HepG2 (cell line): ENCODE results near the gene FOXK2. TPM values are rescaled to one million over a fixed set of nuclear protein-coding genes. Genes with fewer than 3 reads are reported as not detected.

ENCODE experiments used
- ATM ChIP-seq: fragments of 450-650 bp; IDR thresholded peaks from 2 replicates; pipeline ENCODE4 v1.7.1; 2017; ENCODE audit warnings: mild to moderate bottlenecking, borderline replicate concordance
- POGZ ChIP-seq: sonication (generic); formaldehyde crosslinking; IDR thresholded peaks from 2 replicates; pipeline ENCODE4 v1.4.0; 2020; ENCODE audit warnings: mild to moderate bottlenecking, missing genetic modification reagents
- RXRA ChIP-seq: sonication (generic); formaldehyde crosslinking; IDR thresholded peaks from 2 replicates; pipeline ENCODE4 v1.5.1; 2020; ENCODE audit warnings: missing genetic modification reagents
- THYN1 ChIP-seq: sonication (generic); formaldehyde crosslinking; IDR thresholded peaks from 2 replicates; pipeline ENCODE4 v1.8.1; 2023; ENCODE audit warnings: low read depth, mild to moderate bottlenecking, moderate library complexity, missing genetic modification reagents, borderline replicate concordance
- U2AF2 ChIP-seq: fragments of 200-400 bp; formaldehyde crosslinking; IDR thresholded peaks from 2 replicates; pipeline ENCODE4 v1.6.1; 2017; ENCODE audit warnings: low read depth, mild to moderate bottlenecking, low read length
- ZFP36L1 ChIP-seq: sonication (generic); formaldehyde crosslinking; IDR thresholded peaks from 2 replicates; pipeline ENCODE4 v1.8.0; 2022; ENCODE audit warnings: mild to moderate bottlenecking, missing genetic modification reagents, moderate library complexity
- ZFP62 ChIP-seq: sonication (generic); formaldehyde crosslinking; IDR thresholded peaks from 2 replicates; pipeline ENCODE4 v1.4.0; 2020; ENCODE audit warnings: missing genetic modification reagents
- ZNF20 ChIP-seq: sonication (generic); formaldehyde crosslinking; IDR thresholded peaks from 2 replicates; pipeline ENCODE4 v1.4.0; 2020; ENCODE audit warnings: mild to moderate bottlenecking, moderate library complexity, missing genetic modification reagents
- ZNF225 ChIP-seq: sonication (generic); formaldehyde crosslinking; IDR thresholded peaks from 2 replicates; pipeline ENCODE4 v1.4.0; 2020; ENCODE audit warnings: mild to moderate bottlenecking, missing genetic modification reagents
- ZNF775 ChIP-seq: sonication (generic); formaldehyde crosslinking; IDR thresholded peaks from 2 replicates; pipeline ENCODE4 v1.4.0; 2020; ENCODE audit warnings: missing genetic modification reagents, mild to moderate bottlenecking, moderate library complexity, borderline replicate concordance
- ZNF776 ChIP-seq: sonication (generic); formaldehyde crosslinking; IDR thresholded peaks from 2 replicates; pipeline ENCODE4 v1.4.0; 2020; ENCODE audit warnings: mild to moderate bottlenecking, missing genetic modification reagents
- ZSCAN9 ChIP-seq: IDR thresholded peaks from 2 replicates; pipeline ENCODE4 v1.6.1; 2016; ENCODE audit warnings: borderline replicate concordance
- polyA plus RNA-seq, 8 experiments: library from polyadenylated mRNA; depleted of rRNA in 3 of 8; stranded (reverse) in 7 of 8; unstranded in 1 of 8; fragments of >200 nt; fragmentation: Illumina TruSeq in 4 of 8; extraction: Trizol in 4 of 8; gene quantifications; 2 replicates each; pipeline versions ENCODE4 v1.2.1 to v1.2.3, GENCODE V29; 2011 to 2016; ENCODE audit warnings: low read depth in 4 of 8, missing spikeins in 1 of 8, mixed read lengths in 1 of 8; ENCODE audit not compliant: insufficient read depth in 1 of 8
- total RNA-seq, 5 experiments: library from RNA; depleted of rRNA; stranded (reverse); fragments of >200 nt; fragmentation: Illumina TruSeq; extraction: Trizol; gene quantifications; 2 replicates each; pipeline ENCODE4 v1.2.3, GENCODE V29; 2016; ENCODE audit warnings: low read depth in 1 of 5
- TF ChIP-seq, protein P1 (sequence below), 2 experiments: IDR thresholded peaks; 2 replicates each; pipeline ENCODE4 v1.6.1; 2011 to 2012; ENCODE audit warnings: low read length in 2 of 2, borderline replicate concordance in 1 of 2, low read depth in 1 of 2, mild to moderate bottlenecking in 1 of 2, moderate library complexity in 1 of 2
- TF ChIP-seq, protein P2 (sequence below): IDR thresholded peaks from 2 replicates; pipeline ENCODE4 v1.6.1; 2018; ENCODE audit warnings: missing genetic modification reagents, mild to moderate bottlenecking, missing compliant biosample characterization
- TF ChIP-seq, protein P3 (sequence below): IDR thresholded peaks from 2 replicates; pipeline ENCODE4 v1.6.1; 2016; ENCODE audit warnings: mild to moderate bottlenecking, missing biosample characterization, missing genetic modification reagents
- TF ChIP-seq, protein P4 (sequence below): sonication (generic); formaldehyde crosslinking; IDR thresholded peaks from 2 replicates; pipeline ENCODE4 v1.4.0; 2020; ENCODE audit warnings: mild to moderate bottlenecking, missing genetic modification reagents

FOXK2 gene
- total and polyA plus RNA-seq, 2 of the 13 experiments (the other 11 are each of a cell fraction or from before 2014, with no cell fraction given) = 67.1 to 67.2 TPM

DNA sequence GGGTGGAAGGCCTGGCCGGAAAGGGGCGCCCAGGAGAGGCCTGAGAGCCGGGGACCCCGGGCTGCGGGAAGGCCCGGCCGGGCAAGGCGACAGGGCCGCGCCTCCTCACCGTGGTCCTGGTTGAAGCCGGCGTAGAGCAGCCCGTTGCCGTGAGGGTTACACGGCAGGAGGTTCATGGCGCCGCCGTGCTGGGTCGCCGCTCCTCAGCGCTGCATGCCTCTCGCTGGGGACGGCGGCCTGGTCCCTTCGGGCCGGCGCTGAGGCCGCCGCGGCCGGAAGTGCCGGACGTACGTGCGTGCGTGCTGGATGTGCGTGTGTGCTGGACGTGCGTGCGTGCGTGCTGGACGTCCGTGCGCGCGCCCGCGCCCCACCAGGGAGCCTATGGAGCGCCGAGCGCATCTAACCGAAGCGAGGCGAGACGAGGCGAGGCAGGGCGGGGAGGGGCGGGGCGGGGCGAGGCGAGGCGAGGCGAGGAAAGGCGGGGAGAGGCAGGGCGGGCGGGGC lies 128.7 kb downstream of the FOXK2 start, which contains the start of gene WDR45B (continued):
- TF ChIP-seq, protein P1, sequence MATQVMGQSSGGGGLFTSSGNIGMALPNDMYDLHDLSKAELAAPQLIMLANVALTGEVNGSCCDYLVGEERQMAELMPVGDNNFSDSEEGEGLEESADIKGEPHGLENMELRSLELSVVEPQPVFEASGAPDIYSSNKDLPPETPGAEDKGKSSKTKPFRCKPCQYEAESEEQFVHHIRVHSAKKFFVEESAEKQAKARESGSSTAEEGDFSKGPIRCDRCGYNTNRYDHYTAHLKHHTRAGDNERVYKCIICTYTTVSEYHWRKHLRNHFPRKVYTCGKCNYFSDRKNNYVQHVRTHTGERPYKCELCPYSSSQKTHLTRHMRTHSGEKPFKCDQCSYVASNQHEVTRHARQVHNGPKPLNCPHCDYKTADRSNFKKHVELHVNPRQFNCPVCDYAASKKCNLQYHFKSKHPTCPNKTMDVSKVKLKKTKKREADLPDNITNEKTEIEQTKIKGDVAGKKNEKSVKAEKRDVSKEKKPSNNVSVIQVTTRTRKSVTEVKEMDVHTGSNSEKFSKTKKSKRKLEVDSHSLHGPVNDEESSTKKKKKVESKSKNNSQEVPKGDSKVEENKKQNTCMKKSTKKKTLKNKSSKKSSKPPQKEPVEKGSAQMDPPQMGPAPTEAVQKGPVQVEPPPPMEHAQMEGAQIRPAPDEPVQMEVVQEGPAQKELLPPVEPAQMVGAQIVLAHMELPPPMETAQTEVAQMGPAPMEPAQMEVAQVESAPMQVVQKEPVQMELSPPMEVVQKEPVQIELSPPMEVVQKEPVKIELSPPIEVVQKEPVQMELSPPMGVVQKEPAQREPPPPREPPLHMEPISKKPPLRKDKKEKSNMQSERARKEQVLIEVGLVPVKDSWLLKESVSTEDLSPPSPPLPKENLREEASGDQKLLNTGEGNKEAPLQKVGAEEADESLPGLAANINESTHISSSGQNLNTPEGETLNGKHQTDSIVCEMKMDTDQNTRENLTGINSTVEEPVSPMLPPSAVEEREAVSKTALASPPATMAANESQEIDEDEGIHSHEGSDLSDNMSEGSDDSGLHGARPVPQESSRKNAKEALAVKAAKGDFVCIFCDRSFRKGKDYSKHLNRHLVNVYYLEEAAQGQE (IDR thresholded peaks at IDR 0.05; ENCODE audit: borderline replicate concordance in 1 of 2, low read depth in 1 of 2, low read length in 2 of 2) = peak in 1 of 2 experiments; percentile 35; a peak in 1 of 4 replicates
- TF ChIP-seq RXRA (CRISPR knock-in tag) = peak; percentile 79
- TF ChIP-seq, protein P2, sequence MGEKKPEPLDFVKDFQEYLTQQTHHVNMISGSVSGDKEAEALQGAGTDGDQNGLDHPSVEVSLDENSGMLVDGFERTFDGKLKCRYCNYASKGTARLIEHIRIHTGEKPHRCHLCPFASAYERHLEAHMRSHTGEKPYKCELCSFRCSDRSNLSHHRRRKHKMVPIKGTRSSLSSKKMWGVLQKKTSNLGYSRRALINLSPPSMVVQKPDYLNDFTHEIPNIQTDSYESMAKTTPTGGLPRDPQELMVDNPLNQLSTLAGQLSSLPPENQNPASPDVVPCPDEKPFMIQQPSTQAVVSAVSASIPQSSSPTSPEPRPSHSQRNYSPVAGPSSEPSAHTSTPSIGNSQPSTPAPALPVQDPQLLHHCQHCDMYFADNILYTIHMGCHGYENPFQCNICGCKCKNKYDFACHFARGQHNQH (CRISPR knock-in tag) = peak; percentile 68
- no peak for TF ChIP-seq ZNF775 (CRISPR knock-in tag)
- TF ChIP-seq ZSCAN9 (CRISPR knock-in tag) = peak; percentile 30; the same call in 1 of the 2 replicates
- TF ChIP-seq, protein P3, sequence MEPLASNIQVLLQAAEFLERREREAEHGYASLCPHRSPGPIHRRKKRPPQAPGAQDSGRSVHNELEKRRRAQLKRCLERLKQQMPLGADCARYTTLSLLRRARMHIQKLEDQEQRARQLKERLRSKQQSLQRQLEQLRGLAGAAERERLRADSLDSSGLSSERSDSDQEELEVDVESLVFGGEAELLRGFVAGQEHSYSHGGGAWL (CRISPR knock-in tag) = peak; percentile 87
- no peak for TF ChIP-seq U2AF2
- TF ChIP-seq THYN1 (CRISPR knock-in tag) = no peak
- peak; percentile 83; the same call in 1 of the 2 replicates for TF ChIP-seq ZNF225
- peak; percentile 74; the same call in 1 of the 2 replicates for TF ChIP-seq POGZ (CRISPR knock-in tag)
- TF ChIP-seq, protein P4, sequence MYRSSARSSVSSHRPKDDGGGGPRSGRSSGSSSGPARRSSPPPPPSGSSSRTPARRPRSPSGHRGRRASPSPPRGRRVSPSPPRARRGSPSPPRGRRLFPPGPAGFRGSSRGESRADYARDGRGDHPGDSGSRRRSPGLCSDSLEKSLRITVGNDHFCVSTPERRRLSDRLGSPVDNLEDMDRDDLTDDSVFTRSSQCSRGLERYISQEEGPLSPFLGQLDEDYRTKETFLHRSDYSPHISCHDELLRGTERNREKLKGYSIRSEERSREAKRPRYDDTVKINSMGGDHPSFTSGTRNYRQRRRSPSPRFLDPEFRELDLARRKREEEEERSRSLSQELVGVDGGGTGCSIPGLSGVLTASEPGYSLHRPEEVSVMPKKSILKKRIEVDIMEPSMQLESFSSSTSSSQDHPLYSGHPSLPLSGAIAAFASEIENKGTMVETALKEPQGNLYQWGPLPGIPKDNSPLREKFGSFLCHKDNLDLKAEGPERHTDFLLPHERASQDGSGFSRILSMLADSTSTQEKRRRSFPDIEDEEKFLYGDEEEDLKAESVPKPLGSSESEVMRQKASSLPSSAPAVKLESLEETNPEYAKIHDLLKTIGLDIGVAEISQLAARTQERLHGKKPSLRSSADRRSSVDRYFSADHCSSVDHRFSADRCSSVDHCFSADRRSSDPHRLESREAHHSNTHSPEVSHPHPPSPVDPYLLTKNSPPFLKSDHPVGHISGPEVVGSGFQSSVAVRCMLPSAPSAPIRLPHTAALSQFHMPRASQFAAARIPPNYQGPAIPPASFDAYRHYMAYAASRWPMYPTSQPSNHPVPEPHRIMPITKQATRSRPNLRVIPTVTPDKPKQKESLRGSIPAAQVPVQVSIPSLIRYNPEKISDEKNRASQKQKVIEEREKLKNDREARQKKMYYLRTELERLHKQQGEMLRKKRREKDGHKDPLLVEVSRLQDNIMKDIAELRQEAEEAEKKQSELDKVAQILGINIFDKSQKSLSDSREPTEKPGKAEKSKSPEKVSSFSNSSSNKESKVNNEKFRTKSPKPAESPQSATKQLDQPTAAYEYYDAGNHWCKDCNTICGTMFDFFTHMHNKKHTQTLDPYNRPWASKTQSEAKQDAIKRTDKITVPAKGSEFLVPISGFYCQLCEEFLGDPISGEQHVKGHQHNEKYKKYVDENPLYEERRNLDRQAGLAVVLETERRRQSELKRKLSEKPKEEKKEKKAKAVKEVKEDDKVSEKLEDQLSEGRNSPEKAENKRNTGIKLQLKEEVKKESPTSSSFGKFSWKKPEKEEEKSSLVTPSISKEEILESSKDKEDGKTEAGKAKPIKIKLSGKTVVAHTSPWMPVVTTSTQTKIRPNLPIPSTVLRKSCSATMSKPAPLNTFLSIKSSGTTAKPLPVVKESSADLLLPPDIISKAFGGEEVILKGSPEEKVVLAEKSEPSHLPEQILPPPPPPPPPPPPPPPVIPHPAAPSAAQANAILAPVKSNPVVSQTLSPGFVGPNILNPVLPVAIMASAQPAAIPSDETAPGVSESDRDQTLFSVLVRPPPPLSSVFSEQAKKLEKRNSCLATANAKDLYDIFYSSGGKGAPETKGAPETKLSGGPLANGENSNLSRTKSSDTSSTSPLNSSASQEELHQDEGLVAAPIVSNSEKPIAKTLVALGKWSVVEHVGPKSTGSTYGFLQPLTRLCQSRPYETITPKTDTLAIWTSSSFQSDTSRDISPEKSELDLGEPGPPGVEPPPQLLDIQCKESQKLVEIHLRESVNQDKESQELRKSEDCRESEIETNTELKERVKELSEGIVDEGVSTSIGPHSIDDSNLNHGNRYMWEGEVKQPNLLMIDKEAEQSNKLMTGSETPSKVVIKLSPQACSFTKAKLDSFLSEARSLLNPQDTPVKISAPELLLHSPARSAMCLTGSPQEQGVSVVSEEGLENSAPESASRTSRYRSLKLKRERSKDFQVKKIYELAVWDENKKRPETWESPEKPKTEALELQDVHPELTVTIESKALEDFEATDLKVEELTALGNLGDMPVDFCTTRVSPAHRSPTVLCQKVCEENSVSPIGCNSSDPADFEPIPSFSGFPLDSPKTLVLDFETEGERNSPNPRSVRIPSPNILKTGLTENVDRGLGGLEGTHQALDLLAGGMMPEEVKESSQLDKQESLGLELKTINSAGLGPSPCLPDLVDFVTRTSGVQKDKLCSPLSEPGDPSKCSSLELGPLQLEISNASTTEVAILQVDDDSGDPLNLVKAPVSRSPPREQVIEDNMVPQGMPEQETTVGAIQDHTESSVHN = no peak
- TF ChIP-seq ZFP36L1 (CRISPR knock-in tag) = no peak; the same call in 1 of the 2 replicates
- peak; percentile 93; the same call in 1 of the 2 replicates for TF ChIP-seq ZNF776
- TF ChIP-seq ZFP62 (CRISPR knock-in tag) = no peak
- TF ChIP-seq ATM = no peak
- no peak for TF ChIP-seq ZNF20 (CRISPR knock-in tag)
